ENCODE data around the gene SCGB1D4.

- no peak for TF ChIP-seq EZH2 (IDR thresholded peaks at IDR 0.05; ENCODE audit: borderline replicate concordance, low read length)
- no peak for TF ChIP-seq CTCF (IDR thresholded peaks at IDR 0.05; ENCODE audit: low read length)
Measured at GRCh38 chr11:62309991-62310390, 11.1 kb upstream of the SCGB1D4 start.

All from OCI-LY1 (cell line).